Pancreas (tissue), 10 donors: ENCODE measurements around the gene CHGA. TPM values are rescaled to one million over a fixed set of nuclear protein-coding genes. Genes with fewer than 3 reads are reported as not detected.
A peak's percentile ranks its signal among the peaks of the same experiment; 100 is the strongest.

ENCODE experiments used
- ATAC-seq, 4 donors: fragments of 200-7000 bp; cut with Tn5 transposase; one replicate each; pipeline versions ENCODE4 v1.8.0 to v1.9.1; 2020; ENCODE audit warnings: mild to moderate bottlenecking in 4 of 4, moderate library complexity in 4 of 4
- DNase-seq, 6 donors: peaks; one replicate each; pipeline ENCODE4 v3.0.0-alpha.2; 2020
- FAIRE-seq: peaks from 2 replicates; lab custom pipeline; 2012; peaks lifted over from hg19 to GRCh38; lab: Jason Lieb, UNC
- H3K27ac ChIP-seq, 4 donors: fragments of 200-600 bp; sonication (generic); 1 replicate in 3 of 4; 2 replicates in 1 of 4; pipeline versions ENCODE4 v1.5.0 to v1.8.0; 2020
- H3K27me3 ChIP-seq, 4 donors: fragments of 200-600 bp; one replicate each; pipeline ENCODE4 v1.8.0; 2021
- H3K36me3 ChIP-seq, 3 donors: fragments of 200-600 bp; sonication (generic) in 1 of 3; one replicate each; pipeline versions ENCODE4 v1.5.0 to v1.8.0; 2020 to 2021
- H3K4me1 ChIP-seq, 3 donors: fragments of 200-600 bp; one replicate each; pipeline ENCODE4 v1.8.0; 2021
- H3K4me3 ChIP-seq, 4 donors: fragments of 200-600 bp; sonication (generic) in 2 of 4; one replicate each; pipeline versions ENCODE4 v1.5.0 to v1.8.0; 2020 to 2021
- H3K9me3 ChIP-seq, 4 donors: fragments of 200-600 bp; one replicate each; pipeline ENCODE4 v1.8.0; 2021
- CTCF ChIP-seq, 4 donors: fragments of 200-600 bp; sonication (generic) in 3 of 4; IDR thresholded peaks; one replicate each; pipeline versions ENCODE4 v1.5.0 to v1.8.0; 2021; ENCODE audit warnings: antibody characterized with exemption in 4 of 4
- WGBS, 2 donors: extraction: QIAGEN DNeasy Blood & Tissue Kit; methylation state at CpG; one replicate each; pipeline ENCODE4 v1.1.7; 2013; 5-methylcytosine and 5-hydroxymethylcytosine counted together
- intact Hi-C, 3 donors: fragments of 100-400 bp; cut with DNase I; formaldehyde crosslinking; loops; one replicate each; pipeline versions ENCODE4 v1.11.1 to v1.14.2; 2022
- polyA plus RNA-seq, 2 donors: library from polyadenylated mRNA; stranded (reverse); fragments of 200-250 nt; gene quantifications; one replicate each; pipeline ENCODE4 v1.2.3, GENCODE V29; 2013
- total RNA-seq, 6 donors: library from RNA; stranded (reverse); fragmentation: NEBNext Ultra II Directional in 4 of 6; extraction: Animal tissue kit (Norgen Biotek cat#: 25700) in 4 of 6; gene quantifications; one replicate each; pipeline versions ENCODE4 v1.2.1 to v1.2.4, GENCODE V29; 2021 to 2023
- donor health status: healthy with polysubstance abuse.
- donor health status: DM: no; HTN: no; CAD: no; lungs with moderate emphysema.
- donor health status: DM: no; HTN: no; CAD: no.
- donor health status: control.
- donor health status: control.
- donor health status: Bipolar disorder and iron deficiency.
- donor health status: DM: yes; HTN: yes; CAD: no.
- donor health status: DM: no; HTN: no; CAD: no.
- donor health status: DM: no; HTN: no; CAD: no.
- donor health status: DM: yes; HTN: yes; CAD: no.

CHGA gene
- total RNA-seq (100 to 1,000 TPM in 2 of 6 donors, 10 to 100 TPM in 4; 30.3 to 176 (median 67.9) TPM), polyA plus RNA-seq (1,000 to 10,000 TPM in 1 of 2 donors, 100 to 1,000 TPM in 1; 706 to 1,505 TPM)

DNA sequence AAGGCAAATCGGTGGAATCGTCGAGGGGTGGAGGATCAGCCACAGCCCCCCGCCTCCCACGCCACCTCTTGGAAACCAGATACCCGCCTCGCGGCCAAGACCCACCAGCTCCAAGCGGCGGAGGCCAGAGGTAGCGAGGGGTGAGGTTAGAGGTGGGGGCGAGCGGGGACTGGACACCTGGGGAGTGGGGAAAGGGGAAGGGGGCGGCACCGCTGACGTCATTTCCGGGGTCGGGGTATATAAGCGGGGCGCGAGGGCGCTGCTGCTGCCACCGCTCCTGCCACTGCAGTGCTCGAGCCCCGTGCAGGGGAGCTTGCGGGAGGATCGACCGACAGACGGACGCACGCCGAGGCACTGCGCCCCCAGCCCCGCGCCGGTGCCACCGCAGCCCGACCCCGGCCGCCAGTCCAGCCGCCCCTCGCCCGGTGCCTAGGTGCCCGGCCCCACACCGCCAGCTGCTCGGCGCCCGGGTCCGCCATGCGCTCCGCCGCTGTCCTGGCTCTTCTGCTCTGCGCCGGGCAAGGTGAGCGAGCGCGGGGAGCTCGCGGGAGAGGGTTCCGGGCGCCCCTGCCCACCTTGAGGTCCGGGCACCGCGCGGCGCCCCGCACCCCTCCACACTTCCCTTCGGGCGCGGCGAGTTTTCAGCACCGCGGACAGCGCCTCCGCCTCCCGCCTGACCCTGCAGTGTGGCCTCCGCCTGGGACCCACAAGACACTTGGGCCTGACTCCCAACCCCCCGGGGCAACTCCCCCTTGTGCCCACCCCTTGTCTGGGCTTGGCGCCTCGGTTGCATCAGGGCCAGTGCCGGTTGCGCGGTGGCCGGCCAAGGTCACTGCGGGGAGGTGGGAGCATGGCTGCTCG, at the start of gene CHGA:
CHGA (plus strand) TSS at position 268 of the 861 bp plus-strand sequence; CDS start at position 478, 210 bp downstream.
- 5 to 6% methylated on average over 60 to 86 of the region's 86 CpGs for WGBS, 2 donors
- Histone ChIP-seq H3K36me3 (no peaks in the 10 kb centered on the region), H3K27ac (no peak within 1 kb of the TSS), H3K4me3 (peak within 1 kb of the TSS in 1 of 4 donors; percentile 39), H3K9me3 (no peaks in the 10 kb centered on the region), H3K4me1 (no peaks in the 10 kb centered on the region), H3K27me3 (peaks cover 0 to 6% (median 0%) of the 10 kb centered on the region in 4 donors)
- peak in 5 of 6 donors; percentile 42 to 89 (median 67) for DNase-seq
- intact Hi-C loops, result no loop called here
- peak; percentile 70 to 95 (median 83) for ATAC-seq
- no peak for FAIRE-seq
- no peak for TF ChIP-seq CTCF (IDR thresholded peaks at IDR 0.05)

- no peak for TF ChIP-seq CTCF (IDR thresholded peaks at IDR 0.05)
- peak overlapping the region in 2 of 4 donors; percentile 23 to 82 for H3K27ac ChIP-seq
Measured at GRCh38 chr14:92874962-92875661, 47.8 kb upstream of the CHGA start.

DNA sequence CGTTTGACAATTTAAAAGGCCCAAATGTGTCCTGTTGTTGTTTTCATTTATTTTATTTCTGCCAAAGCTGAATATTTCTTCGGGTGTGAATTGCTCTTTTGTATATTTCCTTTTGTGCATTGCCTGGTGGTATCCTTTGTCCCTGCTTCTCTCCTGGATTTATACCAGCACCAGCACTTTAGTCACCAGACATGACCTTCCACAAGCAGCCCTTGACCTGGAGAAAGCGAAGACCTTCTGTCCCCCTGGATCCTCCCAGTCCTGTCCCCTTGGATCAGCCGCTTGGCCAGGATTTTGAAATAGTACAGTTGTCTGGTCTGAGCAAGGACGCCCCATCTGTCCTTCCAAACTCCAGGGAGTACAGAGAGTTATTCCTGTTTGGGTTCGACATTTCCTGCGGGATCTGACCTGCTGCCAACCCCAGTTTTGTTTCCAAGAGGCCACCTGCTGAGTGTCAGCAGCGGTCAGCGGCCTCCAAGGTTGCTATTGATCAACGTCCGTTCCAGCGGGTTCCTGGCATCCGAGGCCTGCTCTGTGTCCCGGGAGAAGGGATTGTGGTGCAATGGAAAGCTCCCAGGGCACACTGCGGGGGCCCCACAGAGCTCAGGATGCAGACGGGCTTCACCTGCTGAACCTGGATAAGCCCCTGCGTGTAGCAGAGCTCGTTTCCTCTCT, 45.1 kb upstream of the CHGA start:
- intact Hi-C loops, result no loop called here
- FAIRE-seq, result no peak
- H3K4me1 ChIP-seq, result peaks cover 13 to 36% (median 28%) of the 10 kb centered on the region in 3 donors
- H3K9me3 ChIP-seq, result no peaks in the 10 kb centered on the region
- peak overlapping the region; percentile 62 to 82 (median 64) for H3K27ac ChIP-seq
- H3K27me3 ChIP-seq, result no peaks in the 10 kb centered on the region
- 8 to 10% methylated on average over 18 of the region's 18 CpGs for WGBS, 2 donors
- no peak for TF ChIP-seq CTCF (IDR thresholded peaks at IDR 0.05)
- peak; percentile 80 to 94 (median 88) for DNase-seq
- H3K4me3 ChIP-seq, result peak overlapping the region in 1 of 4 donors; percentile 1
- H3K36me3 ChIP-seq, result no peaks in the 10 kb centered on the region
- ATAC-seq, result peak; percentile 90 to 96 (median 94)

More at GRCh38 chr14:92874962-92875661, 47.8 kb upstream of the CHGA start:
- Histone ChIP-seq H3K36me3 (no peaks in the 10 kb centered on the region), H3K9me3 (no peaks in the 10 kb centered on the region), H3K4me3 (no peak overlapping the region), H3K27me3 (no peaks in the 10 kb centered on the region), H3K4me1 (peaks cover 13 to 36% (median 28%) of the 10 kb centered on the region in 3 donors)
- intact Hi-C loops, result no loop called here
- peak in 1 of 4 donors; percentile 5 for ATAC-seq
- 58 to 64% methylated on average over 13 of the region's 13 CpGs for WGBS, 2 donors
- FAIRE-seq, result no peak
- no peak for DNase-seq

- DNase-seq (no peak), FAIRE-seq (no peak), ATAC-seq (no peak)
- Histone ChIP-seq H3K27ac (no peak overlapping the region), H3K9me3 (no peaks in the 10 kb centered on the region), H3K27me3 (no peaks in the 10 kb centered on the region), H3K4me1 (peaks cover 13 to 35% (median 28%) of the 10 kb centered on the region in 3 donors), H3K4me3 (no peak overlapping the region), H3K36me3 (no peaks in the 10 kb centered on the region)
- intact Hi-C loops, result no loop called here
- no peak for TF ChIP-seq CTCF (IDR thresholded peaks at IDR 0.05)
- 92 to 93% methylated on average over 7 of the region's 7 CpGs for WGBS, 2 donors
Measured at GRCh38 chr14:92880351-92880750, 42.6 kb upstream of the CHGA start.
